CD4-positive, alpha-beta T cell treated with Interleukin-6 at 100 ng/mL for 8 hours (primary cell): ENCODE measurements around the gene PRKCD.

Source experiments
- DNase-seq: peaks from one replicate; pipeline ENCODE4 v3.0.0-alpha.2; 2020; ENCODE audit warnings: mixed read lengths, low spot score

Gene PRKCD

GRCh38 chr3:53232641-53233377 is 71.8 kb downstream of the PRKCD start:
- no peak for DNase-seq

- DNase-seq, result no peak
Observed at GRCh38 chr3:53234130-53234840, 73.3 kb downstream of the PRKCD start.

GRCh38 chr3:53234841-53235232 is 73.8 kb downstream of the PRKCD start:
- no peak for DNase-seq

GRCh38 chr3:53235545-53235944 is 74.5 kb downstream of the PRKCD start:
- DNase-seq, result no peak

GRCh38 chr3:53236112-53236841 is 75.3 kb downstream of the PRKCD start:
- no peak for DNase-seq

- DNase-seq, result no peak
Observed at GRCh38 chr3:53238051-53238850, 77.2 kb downstream of the PRKCD start.

- DNase-seq, result no peak
Observed at GRCh38 chr3:53238886-53239285, 77.9 kb downstream of the PRKCD start.

- DNase-seq, result no peak
Observed at GRCh38 chr3:53239800-53240199, 78.8 kb downstream of the PRKCD start.

- DNase-seq, result no peak
Observed at GRCh38 chr3:53240989-53241972, 80.3 kb downstream of the PRKCD start.

- no peak for DNase-seq
Observed at GRCh38 chr3:53242155-53242554, 81.1 kb downstream of the PRKCD start.
